GM12878 (cell line): ENCODE measurements around the gene TMEM256.

Experiments used
- CTCF ChIP-seq, 3 experiments: IDR thresholded peaks in 2 of 3; conservative IDR thresholded peaks in 1 of 3; 2 replicates each; pipeline ENCODE4 v1.5.1; 2011; ENCODE audit warnings: low read depth in 3 of 3, low read length in 3 of 3, mild to moderate bottlenecking in 3 of 3, control low read depth in 2 of 3, moderate library complexity in 2 of 3, inconsistent platforms in 1 of 3, mixed read lengths in 1 of 3; ENCODE audit not compliant: control insufficient read depth in 2 of 3, insufficient read depth in 1 of 3; ENCODE audit errors: extremely low read depth in 1 of 3
- EZH2 ChIP-seq: IDR thresholded peaks from 2 replicates; pipeline ENCODE4 v1.6.1; 2012; ENCODE audit warnings: low read depth, mild to moderate bottlenecking, control low read depth, inconsistent platforms, low read length, borderline replicate concordance; ENCODE audit not compliant: control insufficient read depth
- HCFC1 ChIP-seq: fragments of 150-350 bp; IDR thresholded peaks from 2 replicates; pipeline ENCODE4 v1.6.1; 2014; ENCODE audit warnings: low read length
- POLR2AphosphoS5 ChIP-seq: IDR thresholded peaks from 2 replicates; pipeline ENCODE4 v1.6.1; 2011; ENCODE audit warnings: mild to moderate bottlenecking, low read length, inconsistent platforms
- SMC3 ChIP-seq: IDR thresholded peaks from 2 replicates; pipeline ENCODE4 v1.6.1; 2011; ENCODE audit warnings: low read length, improper control_type of control experiment, borderline replicate concordance
- SP1 ChIP-seq: IDR thresholded peaks from one replicate; pipeline ENCODE4 v1.6.1; 2011; ENCODE audit warnings: low read depth, low read length
- ZBTB4 ChIP-seq: fragments of 450-650 bp; formaldehyde crosslinking; IDR thresholded peaks from 2 replicates; pipeline ENCODE4 v1.4.0; 2022; ENCODE audit warnings: mild to moderate bottlenecking, moderate library complexity

GRCh38 chr17:7391307-7391706, 12.6 kb downstream of the TMEM256 start:
- TF ChIP-seq CTCF (IDR thresholded peaks at IDR 0.05 in 2 of 3, conservative IDR thresholded peaks at IDR 0.05 in 1 of 3; ENCODE audit: control insufficient read depth in 2 of 3, extremely low read depth in 1 of 3, insufficient read depth in 1 of 3, low read depth in 3 of 3, low read length in 3 of 3) (no peak), EZH2 (no peak), ZBTB4 (CRISPR knock-in tag) (no peak), SP1 (no peak), POLR2AphosphoS5 (no peak), SMC3 (no peak), HCFC1 (no peak)
